GM21528 (cell line): ENCODE measurements around the gene RGS9.
A peak's percentile ranks its signal among the peaks of the same experiment; 100 is the strongest.

Experiments
- ATAC-seq: cut with Tn5 transposase; IDR thresholded peaks from one replicate; pipeline ENCODE4 v1.9.1; 2021; ENCODE audit warnings: mild to moderate bottlenecking, moderate library complexity; ENCODE audit not compliant: unreplicated experiment, low FRiP score

RGS9 gene

GRCh38 chr17:65154770-65155589 lies 17.8 kb downstream of the RGS9 start:
- peak; percentile 92 for ATAC-seq

- ATAC-seq: peak; percentile 56
These were observed 18.5 kb downstream of the RGS9 start for GRCh38 chr17:65155622-65156021.

GRCh38 chr17:65156185-65156834 lies 19.1 kb downstream of the RGS9 start:
- ATAC-seq: no peak

GRCh38 chr17:65156835-65157565 lies 19.8 kb downstream of the RGS9 start:
- no peak for ATAC-seq

- no peak for ATAC-seq
These were observed 20.9 kb downstream of the RGS9 start for GRCh38 chr17:65158041-65158440.

- no peak for ATAC-seq
These were observed 21.5 kb downstream of the RGS9 start for GRCh38 chr17:65158622-65159021.

- no peak for ATAC-seq
These were observed 23.3 kb downstream of the RGS9 start for GRCh38 chr17:65160516-65160915.

- peak; percentile 91 for ATAC-seq
These were observed 26.9 kb downstream of the RGS9 start for GRCh38 chr17:65163990-65164495.

- ATAC-seq: no peak
These were observed 29.6 kb downstream of the RGS9 start for GRCh38 chr17:65166787-65167186.

GRCh38 chr17:65167566-65167965 lies 30.4 kb downstream of the RGS9 start:
- no peak for ATAC-seq

GRCh38 chr17:65169691-65170090 lies 32.5 kb downstream of the RGS9 start:
- ATAC-seq: no peak

- no peak for ATAC-seq
These were observed 33.7 kb downstream of the RGS9 start for GRCh38 chr17:65170839-65171238.

- no peak for ATAC-seq
These were observed 34.6 kb downstream of the RGS9 start for GRCh38 chr17:65171752-65172151.

GRCh38 chr17:65172496-65173136 lies 35.4 kb downstream of the RGS9 start:
- no peak for ATAC-seq

- ATAC-seq: no peak
These were observed 36.2 kb downstream of the RGS9 start for GRCh38 chr17:65173284-65173793.

GRCh38 chr17:65173976-65174683 lies 37.0 kb downstream of the RGS9 start:
- no peak for ATAC-seq

- no peak for ATAC-seq
These were observed 37.8 kb downstream of the RGS9 start for GRCh38 chr17:65174974-65175373.

GRCh38 chr17:65175952-65176351 lies 38.8 kb downstream of the RGS9 start:
- ATAC-seq: no peak

GRCh38 chr17:65176646-65177409 lies 39.7 kb downstream of the RGS9 start:
- no peak for ATAC-seq
